ENCODE results near the gene LIN28A. TPM values are rescaled to one million over a fixed set of nuclear protein-coding genes. Genes with fewer than 3 reads are reported as not detected.

LIN28A gene
- total and polyA plus RNA-seq, 2 experiments from 2014 or later: 604 to 1,571 TPM

DNA sequence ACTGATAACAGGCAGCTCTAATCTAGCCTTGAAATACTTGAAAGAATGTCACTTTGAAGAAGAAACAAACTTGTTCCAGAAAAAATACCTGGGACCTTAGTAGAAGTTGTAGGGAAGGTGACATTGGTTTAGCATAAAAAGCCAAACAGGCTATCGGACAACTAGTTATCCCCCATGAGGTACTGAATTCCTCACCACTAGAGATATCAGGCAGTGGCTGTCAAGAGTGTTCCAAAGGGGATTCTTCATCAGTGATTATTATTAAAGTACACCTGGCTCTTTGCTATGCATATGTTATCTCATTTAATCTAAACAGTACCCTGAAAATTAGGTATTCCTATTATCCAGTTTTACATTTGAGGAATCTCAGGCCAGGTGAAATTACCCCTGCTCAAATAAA is 48.5 kb downstream of the LIN28A start:
- Histone ChIP-seq H3K27ac (ENCODE audit: low read depth) (no peak overlapping the region), H3K4me2 (no peak overlapping the region), H3K4me3 (no peak overlapping the region), H3K36me3 (ENCODE audit: insufficient read depth) (peaks cover 23% of the 10 kb centered on the region), H3K79me2 (replicated peaks; ENCODE audit: insufficient read depth) (no peaks in the 10 kb centered on the region), H4K20me1 (replicated peaks; ENCODE audit: insufficient read depth) (peaks cover 8% of the 10 kb centered on the region; the same call in 1 of the 2 replicates), H3K9me2 (ENCODE audit: insufficient read depth) (no peaks in the 10 kb centered on the region), H3F3A (replicated peaks; ENCODE audit: low read depth) (0 out of 2 replicates have a peak, but pooled peaks cover 3% of the 10 kb centered on the region), H2AFZ (no peak overlapping the region), H3K4me1 (ENCODE audit: insufficient read depth) (no peaks in the 10 kb centered on the region), H3K27me3 (ENCODE audit: insufficient read depth) (no peaks in the 10 kb centered on the region)
- no peak overlapping the region for H3K4me3 Mint-ChIP-seq
- no peaks in the 10 kb centered on the region for H3K9me3 Mint-ChIP-seq
- ATAC-seq: no peak
- peaks cover 34% of the 10 kb centered on the region; the same call in 2 of the 3 replicates for H3K36me3 Mint-ChIP-seq (ENCODE audit: low read depth)
- no peak for DNase-seq (ENCODE audit: low spot score)
- no peaks in the 10 kb centered on the region for H3K27me3 Mint-ChIP-seq (ENCODE audit: insufficient read depth, low read depth, poor library complexity)
- no peak overlapping the region for H3K27ac Mint-ChIP-seq
- TF ChIP-seq CREB1 (CRISPR knock-in tag; IDR thresholded peaks at IDR 0.05; ENCODE audit: low read depth): no peak
- TF ChIP-seq, protein P1, sequence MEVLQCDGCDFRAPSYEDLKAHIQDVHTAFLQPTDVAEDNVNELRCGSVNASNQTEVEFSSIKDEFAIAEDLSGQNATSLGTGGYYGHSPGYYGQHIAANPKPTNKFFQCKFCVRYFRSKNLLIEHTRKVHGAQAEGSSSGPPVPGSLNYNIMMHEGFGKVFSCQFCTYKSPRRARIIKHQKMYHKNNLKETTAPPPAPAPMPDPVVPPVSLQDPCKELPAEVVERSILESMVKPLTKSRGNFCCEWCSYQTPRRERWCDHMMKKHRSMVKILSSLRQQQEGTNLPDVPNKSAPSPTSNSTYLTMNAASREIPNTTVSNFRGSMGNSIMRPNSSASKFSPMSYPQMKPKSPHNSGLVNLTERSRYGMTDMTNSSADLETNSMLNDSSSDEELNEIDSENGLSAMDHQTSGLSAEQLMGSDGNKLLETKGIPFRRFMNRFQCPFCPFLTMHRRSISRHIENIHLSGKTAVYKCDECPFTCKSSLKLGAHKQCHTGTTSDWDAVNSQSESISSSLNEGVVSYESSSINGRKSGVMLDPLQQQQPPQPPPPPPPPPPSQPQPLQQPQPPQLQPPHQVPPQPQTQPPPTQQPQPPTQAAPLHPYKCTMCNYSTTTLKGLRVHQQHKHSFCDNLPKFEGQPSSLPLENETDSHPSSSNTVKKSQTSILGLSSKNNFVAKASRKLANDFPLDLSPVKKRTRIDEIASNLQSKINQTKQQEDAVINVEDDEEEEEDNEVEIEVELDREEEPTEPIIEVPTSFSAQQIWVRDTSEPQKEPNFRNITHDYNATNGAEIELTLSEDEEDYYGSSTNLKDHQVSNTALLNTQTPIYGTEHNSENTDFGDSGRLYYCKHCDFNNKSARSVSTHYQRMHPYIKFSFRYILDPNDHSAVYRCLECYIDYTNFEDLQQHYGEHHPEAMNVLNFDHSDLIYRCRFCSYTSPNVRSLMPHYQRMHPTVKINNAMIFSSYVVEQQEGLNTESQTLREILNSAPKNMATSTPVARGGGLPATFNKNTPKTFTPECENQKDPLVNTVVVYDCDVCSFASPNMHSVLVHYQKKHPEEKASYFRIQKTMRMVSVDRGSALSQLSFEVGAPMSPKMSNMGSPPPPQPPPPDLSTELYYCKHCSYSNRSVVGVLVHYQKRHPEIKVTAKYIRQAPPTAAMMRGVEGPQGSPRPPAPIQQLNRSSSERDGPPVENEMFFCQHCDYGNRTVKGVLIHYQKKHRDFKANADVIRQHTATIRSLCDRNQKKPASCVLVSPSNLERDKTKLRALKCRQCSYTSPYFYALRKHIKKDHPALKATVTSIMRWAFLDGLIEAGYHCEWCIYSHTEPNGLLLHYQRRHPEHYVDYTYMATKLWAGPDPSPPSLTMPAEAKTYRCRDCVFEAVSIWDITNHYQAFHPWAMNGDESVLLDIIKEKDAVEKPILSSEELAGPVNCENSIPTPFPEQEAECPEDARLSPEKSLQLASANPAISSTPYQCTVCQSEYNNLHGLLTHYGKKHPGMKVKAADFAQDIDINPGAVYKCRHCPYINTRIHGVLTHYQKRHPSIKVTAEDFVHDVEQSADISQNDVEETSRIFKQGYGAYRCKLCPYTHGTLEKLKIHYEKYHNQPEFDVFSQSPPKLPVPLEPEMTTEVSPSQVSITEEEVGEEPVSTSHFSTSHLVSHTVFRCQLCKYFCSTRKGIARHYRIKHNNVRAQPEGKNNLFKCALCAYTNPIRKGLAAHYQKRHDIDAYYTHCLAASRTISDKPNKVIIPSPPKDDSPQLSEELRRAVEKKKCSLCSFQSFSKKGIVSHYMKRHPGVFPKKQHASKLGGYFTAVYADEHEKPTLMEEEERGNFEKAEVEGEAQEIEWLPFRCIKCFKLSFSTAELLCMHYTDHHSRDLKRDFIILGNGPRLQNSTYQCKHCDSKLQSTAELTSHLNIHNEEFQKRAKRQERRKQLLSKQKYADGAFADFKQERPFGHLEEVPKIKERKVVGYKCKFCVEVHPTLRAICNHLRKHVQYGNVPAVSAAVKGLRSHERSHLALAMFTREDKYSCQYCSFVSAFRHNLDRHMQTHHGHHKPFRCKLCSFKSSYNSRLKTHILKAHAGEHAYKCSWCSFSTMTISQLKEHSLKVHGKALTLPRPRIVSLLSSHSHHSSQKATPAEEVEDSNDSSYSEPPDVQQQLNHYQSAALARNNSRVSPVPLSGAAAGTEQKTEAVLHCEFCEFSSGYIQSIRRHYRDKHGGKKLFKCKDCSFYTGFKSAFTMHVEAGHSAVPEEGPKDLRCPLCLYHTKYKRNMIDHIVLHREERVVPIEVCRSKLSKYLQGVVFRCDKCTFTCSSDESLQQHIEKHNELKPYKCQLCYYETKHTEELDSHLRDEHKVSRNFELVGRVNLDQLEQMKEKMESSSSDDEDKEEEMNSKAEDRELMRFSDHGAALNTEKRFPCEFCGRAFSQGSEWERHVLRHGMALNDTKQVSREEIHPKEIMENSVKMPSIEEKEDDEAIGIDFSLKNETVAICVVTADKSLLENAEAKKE (CRISPR knock-in tag; IDR thresholded peaks at IDR 0.05): no peak
- TF ChIP-seq, protein P2, sequence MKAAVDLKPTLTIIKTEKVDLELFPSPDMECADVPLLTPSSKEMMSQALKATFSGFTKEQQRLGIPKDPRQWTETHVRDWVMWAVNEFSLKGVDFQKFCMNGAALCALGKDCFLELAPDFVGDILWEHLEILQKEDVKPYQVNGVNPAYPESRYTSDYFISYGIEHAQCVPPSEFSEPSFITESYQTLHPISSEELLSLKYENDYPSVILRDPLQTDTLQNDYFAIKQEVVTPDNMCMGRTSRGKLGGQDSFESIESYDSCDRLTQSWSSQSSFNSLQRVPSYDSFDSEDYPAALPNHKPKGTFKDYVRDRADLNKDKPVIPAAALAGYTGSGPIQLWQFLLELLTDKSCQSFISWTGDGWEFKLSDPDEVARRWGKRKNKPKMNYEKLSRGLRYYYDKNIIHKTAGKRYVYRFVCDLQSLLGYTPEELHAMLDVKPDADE (IDR thresholded peaks at IDR 0.05): no peak
- no peak for TF ChIP-seq STAT1 (IDR thresholded peaks at IDR 0.05; ENCODE audit: unreplicated experiment)
- TF ChIP-seq, protein P3, sequence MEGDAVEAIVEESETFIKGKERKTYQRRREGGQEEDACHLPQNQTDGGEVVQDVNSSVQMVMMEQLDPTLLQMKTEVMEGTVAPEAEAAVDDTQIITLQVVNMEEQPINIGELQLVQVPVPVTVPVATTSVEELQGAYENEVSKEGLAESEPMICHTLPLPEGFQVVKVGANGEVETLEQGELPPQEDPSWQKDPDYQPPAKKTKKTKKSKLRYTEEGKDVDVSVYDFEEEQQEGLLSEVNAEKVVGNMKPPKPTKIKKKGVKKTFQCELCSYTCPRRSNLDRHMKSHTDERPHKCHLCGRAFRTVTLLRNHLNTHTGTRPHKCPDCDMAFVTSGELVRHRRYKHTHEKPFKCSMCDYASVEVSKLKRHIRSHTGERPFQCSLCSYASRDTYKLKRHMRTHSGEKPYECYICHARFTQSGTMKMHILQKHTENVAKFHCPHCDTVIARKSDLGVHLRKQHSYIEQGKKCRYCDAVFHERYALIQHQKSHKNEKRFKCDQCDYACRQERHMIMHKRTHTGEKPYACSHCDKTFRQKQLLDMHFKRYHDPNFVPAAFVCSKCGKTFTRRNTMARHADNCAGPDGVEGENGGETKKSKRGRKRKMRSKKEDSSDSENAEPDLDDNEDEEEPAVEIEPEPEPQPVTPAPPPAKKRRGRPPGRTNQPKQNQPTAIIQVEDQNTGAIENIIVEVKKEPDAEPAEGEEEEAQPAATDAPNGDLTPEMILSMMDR (conservative IDR thresholded peaks at IDR 0.05; ENCODE audit: low read depth in 2 of 2): no peak
- TF ChIP-seq ZNF114 (CRISPR knock-in tag; IDR thresholded peaks at IDR 0.05): no peak
- TF ChIP-seq, protein P4, sequence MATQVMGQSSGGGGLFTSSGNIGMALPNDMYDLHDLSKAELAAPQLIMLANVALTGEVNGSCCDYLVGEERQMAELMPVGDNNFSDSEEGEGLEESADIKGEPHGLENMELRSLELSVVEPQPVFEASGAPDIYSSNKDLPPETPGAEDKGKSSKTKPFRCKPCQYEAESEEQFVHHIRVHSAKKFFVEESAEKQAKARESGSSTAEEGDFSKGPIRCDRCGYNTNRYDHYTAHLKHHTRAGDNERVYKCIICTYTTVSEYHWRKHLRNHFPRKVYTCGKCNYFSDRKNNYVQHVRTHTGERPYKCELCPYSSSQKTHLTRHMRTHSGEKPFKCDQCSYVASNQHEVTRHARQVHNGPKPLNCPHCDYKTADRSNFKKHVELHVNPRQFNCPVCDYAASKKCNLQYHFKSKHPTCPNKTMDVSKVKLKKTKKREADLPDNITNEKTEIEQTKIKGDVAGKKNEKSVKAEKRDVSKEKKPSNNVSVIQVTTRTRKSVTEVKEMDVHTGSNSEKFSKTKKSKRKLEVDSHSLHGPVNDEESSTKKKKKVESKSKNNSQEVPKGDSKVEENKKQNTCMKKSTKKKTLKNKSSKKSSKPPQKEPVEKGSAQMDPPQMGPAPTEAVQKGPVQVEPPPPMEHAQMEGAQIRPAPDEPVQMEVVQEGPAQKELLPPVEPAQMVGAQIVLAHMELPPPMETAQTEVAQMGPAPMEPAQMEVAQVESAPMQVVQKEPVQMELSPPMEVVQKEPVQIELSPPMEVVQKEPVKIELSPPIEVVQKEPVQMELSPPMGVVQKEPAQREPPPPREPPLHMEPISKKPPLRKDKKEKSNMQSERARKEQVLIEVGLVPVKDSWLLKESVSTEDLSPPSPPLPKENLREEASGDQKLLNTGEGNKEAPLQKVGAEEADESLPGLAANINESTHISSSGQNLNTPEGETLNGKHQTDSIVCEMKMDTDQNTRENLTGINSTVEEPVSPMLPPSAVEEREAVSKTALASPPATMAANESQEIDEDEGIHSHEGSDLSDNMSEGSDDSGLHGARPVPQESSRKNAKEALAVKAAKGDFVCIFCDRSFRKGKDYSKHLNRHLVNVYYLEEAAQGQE (IDR thresholded peaks at IDR 0.05; ENCODE audit: unreplicated experiment): no peak
- TF ChIP-seq POLR2AphosphoS5 (IDR thresholded peaks at IDR 0.05; ENCODE audit: low read depth): no peak
- TF ChIP-seq ZNF331 (CRISPR knock-in tag; IDR thresholded peaks at IDR 0.05; ENCODE audit: low read depth): no peak
- no peak for TF ChIP-seq NANOG (IDR thresholded peaks at IDR 0.05; ENCODE audit: borderline replicate concordance)
- no peaks in the 10 kb centered on the region for H3K4me1 Mint-ChIP-seq

Data from GM23338 (cell line).